ENCODE results near the gene IGSF5. TPM values are rescaled to one million over a fixed set of nuclear protein-coding genes. Genes with fewer than 3 reads are reported as not detected.

The IGSF5 gene
- total RNA-seq, 1 experiment from 2014 or later: not detected

DNA sequence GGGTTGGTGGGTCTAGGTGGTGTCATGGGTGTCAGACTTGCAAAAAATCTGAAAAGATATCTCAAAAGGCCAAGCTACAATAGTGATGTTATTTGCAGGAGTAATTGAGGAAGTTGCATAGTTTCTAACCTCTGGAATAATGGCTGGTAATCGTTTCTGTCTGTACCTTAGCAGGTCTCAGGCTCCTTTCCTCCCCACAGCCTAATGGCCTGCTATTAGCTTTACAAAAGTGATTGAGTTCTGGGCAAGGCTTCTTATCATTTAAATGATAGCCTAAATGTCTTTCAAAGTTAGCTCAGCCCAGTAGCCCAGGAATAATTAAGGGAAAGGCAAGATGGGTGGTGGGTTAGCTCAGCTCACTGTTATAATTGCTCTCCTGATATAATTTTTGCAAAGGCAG lies 37.7 kb upstream of the IGSF5 start:
- ChIA-PET POLR2A (ENCODE audit: unreplicated experiment) (no interaction called here), CTCF (no interaction called here)
- Histone ChIP-seq H3K4me1 (ENCODE audit: insufficient read depth, low read length) (no peaks in the 10 kb centered on the region), H3K9me2 (replicated peaks; ENCODE audit: low read length) (no peaks in the 10 kb centered on the region), H3F3A (ENCODE audit: low read length, unreplicated experiment) (no peaks in the 10 kb centered on the region), H3K4me3 (ENCODE audit: low read length) (no peak overlapping the region), H3K27me3 (ENCODE audit: low read length) (no peaks in the 10 kb centered on the region), H3K27ac (ENCODE audit: low read length) (no peak overlapping the region), H3K79me2 (ENCODE audit: low read length) (no peaks in the 10 kb centered on the region), H3K4me2 (ENCODE audit: low read length) (no peak overlapping the region), H2AFZ (ENCODE audit: low read length) (no peak overlapping the region), H3K9ac (ENCODE audit: low read length) (no peak overlapping the region), H4K20me1 (ENCODE audit: low read length) (no peaks in the 10 kb centered on the region), H3K9me3 (ENCODE audit: low read length) (no peaks in the 10 kb centered on the region), H3K36me3 (ENCODE audit: low read depth, low read length) (no peaks in the 10 kb centered on the region)
- DNase-seq (no peak), ATAC-seq (no peak)
- TF ChIP-seq, protein P1, sequence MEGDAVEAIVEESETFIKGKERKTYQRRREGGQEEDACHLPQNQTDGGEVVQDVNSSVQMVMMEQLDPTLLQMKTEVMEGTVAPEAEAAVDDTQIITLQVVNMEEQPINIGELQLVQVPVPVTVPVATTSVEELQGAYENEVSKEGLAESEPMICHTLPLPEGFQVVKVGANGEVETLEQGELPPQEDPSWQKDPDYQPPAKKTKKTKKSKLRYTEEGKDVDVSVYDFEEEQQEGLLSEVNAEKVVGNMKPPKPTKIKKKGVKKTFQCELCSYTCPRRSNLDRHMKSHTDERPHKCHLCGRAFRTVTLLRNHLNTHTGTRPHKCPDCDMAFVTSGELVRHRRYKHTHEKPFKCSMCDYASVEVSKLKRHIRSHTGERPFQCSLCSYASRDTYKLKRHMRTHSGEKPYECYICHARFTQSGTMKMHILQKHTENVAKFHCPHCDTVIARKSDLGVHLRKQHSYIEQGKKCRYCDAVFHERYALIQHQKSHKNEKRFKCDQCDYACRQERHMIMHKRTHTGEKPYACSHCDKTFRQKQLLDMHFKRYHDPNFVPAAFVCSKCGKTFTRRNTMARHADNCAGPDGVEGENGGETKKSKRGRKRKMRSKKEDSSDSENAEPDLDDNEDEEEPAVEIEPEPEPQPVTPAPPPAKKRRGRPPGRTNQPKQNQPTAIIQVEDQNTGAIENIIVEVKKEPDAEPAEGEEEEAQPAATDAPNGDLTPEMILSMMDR (conservative IDR thresholded peaks at IDR 0.05; ENCODE audit: low read depth, low read length): no peak
- TF ChIP-seq EZH2 (IDR thresholded peaks at IDR 0.05; ENCODE audit: low read length, unreplicated experiment) (no peak), EZH2phosphoT487 (IDR thresholded peaks at IDR 0.05; ENCODE audit: borderline replicate concordance, low read length) (no peak)
- BruUV-seq (replicated peaks): no TSS peak
- intact Hi-C loops (cut with micrococcal nuclease): loop anchor here (2.0 kb wide), 2 partner anchors 77 to 189 kb away; no protein-coding TSS in a partner anchor

DNA sequence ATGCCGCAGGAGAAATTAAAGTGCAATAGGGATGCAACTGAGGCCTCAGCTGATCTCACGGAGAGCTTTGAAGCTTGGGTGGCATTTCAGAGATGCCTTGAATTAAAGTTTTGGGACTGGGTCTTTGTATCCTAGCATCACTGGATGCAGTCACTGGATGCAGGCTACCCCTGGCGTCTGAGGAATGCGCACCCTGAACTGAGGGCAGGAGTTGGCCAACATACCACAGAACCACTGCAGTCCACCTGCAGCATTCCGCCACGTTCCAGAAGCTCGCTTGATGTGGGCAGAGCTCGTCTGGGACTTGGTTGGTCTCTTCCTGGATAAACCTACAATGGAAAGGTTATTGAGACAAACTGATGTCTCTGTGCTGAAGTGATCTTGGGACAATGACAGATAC lies 34.1 kb upstream of the IGSF5 start:
- Histone ChIP-seq H3K79me2 (ENCODE audit: low read length) (no peaks in the 10 kb centered on the region), H2AFZ (ENCODE audit: low read length) (no peak overlapping the region), H3K9ac (ENCODE audit: low read length) (no peak overlapping the region), H3K4me1 (ENCODE audit: insufficient read depth, low read length) (no peaks in the 10 kb centered on the region), H3K4me2 (ENCODE audit: low read length) (no peak overlapping the region), H4K20me1 (ENCODE audit: low read length) (no peaks in the 10 kb centered on the region), H3K27ac (ENCODE audit: low read length) (no peak overlapping the region), H3K4me3 (ENCODE audit: low read length) (no peak overlapping the region), H3F3A (ENCODE audit: low read length, unreplicated experiment) (no peaks in the 10 kb centered on the region), H3K36me3 (ENCODE audit: low read depth, low read length) (no peaks in the 10 kb centered on the region), H3K27me3 (ENCODE audit: low read length) (no peaks in the 10 kb centered on the region), H3K9me2 (replicated peaks; ENCODE audit: low read length) (no peaks in the 10 kb centered on the region), H3K9me3 (ENCODE audit: low read length) (no peaks in the 10 kb centered on the region)
- intact Hi-C loops (cut with micrococcal nuclease): no loop called here
- ChIA-PET POLR2A (ENCODE audit: unreplicated experiment) (no interaction called here), CTCF (no interaction called here)
- ATAC-seq (no peak), DNase-seq (no peak)
- no peak for TF ChIP-seq EZH2 (IDR thresholded peaks at IDR 0.05; ENCODE audit: low read length, unreplicated experiment)
- BruUV-seq (replicated peaks): no TSS peak

DNA sequence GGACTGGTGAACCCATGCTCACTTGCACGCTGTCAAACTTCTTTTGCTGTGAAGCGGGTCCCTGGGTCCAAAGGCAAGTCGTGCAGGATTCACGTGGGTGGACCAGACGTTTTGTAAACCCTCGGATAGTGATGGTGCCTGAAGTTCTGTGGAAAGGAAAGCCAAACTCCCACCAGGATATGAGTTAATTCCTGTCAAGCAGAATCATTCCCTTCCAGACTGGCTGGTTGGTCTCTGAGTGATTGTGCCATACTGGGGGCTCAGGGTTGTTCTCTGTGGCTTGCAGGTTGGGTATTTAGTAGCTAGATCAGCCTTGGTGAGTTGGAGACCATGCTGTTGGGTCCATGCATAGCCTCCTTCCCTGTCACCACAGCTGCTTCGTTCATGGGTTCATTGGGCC lies 32.7 kb upstream of the IGSF5 start:
- POLR2A ChIA-PET (ENCODE audit: unreplicated experiment): interaction anchor here (0.6 kb wide), 1 partner anchor 324 kb away, joined by 3 read pairs; no protein-coding TSS in a partner anchor
- CTCF ChIA-PET: interaction anchor here (0.5 to 0.9 kb wide), 2 partner anchors 79 to 194 kb away, joined by 3 read pairs; no protein-coding TSS in a partner anchor

More for the DNA sequence above, 32.7 kb upstream of the IGSF5 start:
- H3K36me3 ChIP-seq (ENCODE audit: low read depth, low read length): no peaks in the 10 kb centered on the region
- H3K9me3 ChIP-seq (ENCODE audit: low read length): no peaks in the 10 kb centered on the region
- no peaks in the 10 kb centered on the region for H3K79me2 ChIP-seq (ENCODE audit: low read length)
- no peak overlapping the region for H3K4me2 ChIP-seq (ENCODE audit: low read length)
- TF ChIP-seq, protein P1 (conservative IDR thresholded peaks at IDR 0.05; ENCODE audit: low read depth, low read length): no peak
- TF ChIP-seq EZH2phosphoT487 (IDR thresholded peaks at IDR 0.05; ENCODE audit: borderline replicate concordance, low read length) (no peak), EZH2 (IDR thresholded peaks at IDR 0.05; ENCODE audit: low read length, unreplicated experiment) (no peak)
- no peak overlapping the region for H3K9ac ChIP-seq (ENCODE audit: low read length)
- no peak overlapping the region for H2AFZ ChIP-seq (ENCODE audit: low read length)
- no peaks in the 10 kb centered on the region for H3K4me1 ChIP-seq (ENCODE audit: insufficient read depth, low read length)
- H4K20me1 ChIP-seq (ENCODE audit: low read length): no peaks in the 10 kb centered on the region
- no peaks in the 10 kb centered on the region for H3K27me3 ChIP-seq (ENCODE audit: low read length)
- no peak overlapping the region for H3K4me3 ChIP-seq (ENCODE audit: low read length)
- H3K27ac ChIP-seq (ENCODE audit: low read length): no peak overlapping the region
- no peaks in the 10 kb centered on the region for H3F3A ChIP-seq (ENCODE audit: low read length, unreplicated experiment)
- intact Hi-C loops (cut with micrococcal nuclease): no loop called here
- ATAC-seq: no peak
- BruUV-seq (replicated peaks): no TSS peak
- H3K9me2 ChIP-seq (replicated peaks; ENCODE audit: low read length): no peaks in the 10 kb centered on the region
- DNase-seq: no peak
